GM12872 (cell line): ENCODE data around the gene ATP6V0A1.

Source experiments
- TF ChIP-seq, protein P1 (sequence below): IDR thresholded peaks from 3 replicates; pipeline ENCODE4 v1.5.1; 2011; ENCODE audit warnings: low read depth, mild to moderate bottlenecking, low read length, moderate library complexity; ENCODE audit not compliant: insufficient read depth

The ATP6V0A1 gene

DNA sequence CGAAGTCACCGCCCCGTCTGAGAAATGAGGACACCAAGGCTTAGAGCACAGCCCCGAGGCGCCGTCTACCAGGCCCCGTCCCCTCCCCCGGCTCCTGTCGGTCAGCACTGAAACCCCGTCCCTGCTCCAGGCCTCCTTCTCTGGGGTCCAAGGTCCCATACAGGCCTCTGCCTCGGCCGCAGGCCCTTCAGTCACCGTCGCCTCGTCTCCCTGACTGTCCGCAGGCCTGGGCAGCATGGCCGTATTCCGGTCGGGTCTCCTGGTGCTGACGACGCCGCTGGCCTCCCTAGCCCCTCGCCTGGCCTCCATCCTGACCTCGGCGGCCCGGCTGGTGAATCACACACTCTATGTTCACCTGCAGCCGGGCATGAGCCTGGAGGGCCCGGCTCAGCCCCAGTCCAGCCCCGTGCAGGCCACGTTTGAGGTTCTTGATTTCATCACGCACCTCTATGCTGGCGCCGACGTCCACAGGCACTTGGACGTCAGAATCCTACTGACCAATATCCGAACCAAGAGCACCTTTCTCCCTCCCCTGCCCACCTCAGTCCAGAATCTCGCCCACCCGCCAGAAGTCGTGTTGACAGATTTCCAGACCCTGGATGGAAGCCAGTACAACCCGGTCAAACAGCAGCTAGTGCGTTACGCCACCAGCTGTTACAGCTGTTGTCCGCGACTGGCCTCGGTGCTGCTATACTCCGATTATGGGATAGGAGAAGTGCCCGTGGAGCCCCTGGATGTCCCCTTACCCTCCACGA lies 103.9 kb downstream of the ATP6V0A1 start:
- TF ChIP-seq, protein P1, sequence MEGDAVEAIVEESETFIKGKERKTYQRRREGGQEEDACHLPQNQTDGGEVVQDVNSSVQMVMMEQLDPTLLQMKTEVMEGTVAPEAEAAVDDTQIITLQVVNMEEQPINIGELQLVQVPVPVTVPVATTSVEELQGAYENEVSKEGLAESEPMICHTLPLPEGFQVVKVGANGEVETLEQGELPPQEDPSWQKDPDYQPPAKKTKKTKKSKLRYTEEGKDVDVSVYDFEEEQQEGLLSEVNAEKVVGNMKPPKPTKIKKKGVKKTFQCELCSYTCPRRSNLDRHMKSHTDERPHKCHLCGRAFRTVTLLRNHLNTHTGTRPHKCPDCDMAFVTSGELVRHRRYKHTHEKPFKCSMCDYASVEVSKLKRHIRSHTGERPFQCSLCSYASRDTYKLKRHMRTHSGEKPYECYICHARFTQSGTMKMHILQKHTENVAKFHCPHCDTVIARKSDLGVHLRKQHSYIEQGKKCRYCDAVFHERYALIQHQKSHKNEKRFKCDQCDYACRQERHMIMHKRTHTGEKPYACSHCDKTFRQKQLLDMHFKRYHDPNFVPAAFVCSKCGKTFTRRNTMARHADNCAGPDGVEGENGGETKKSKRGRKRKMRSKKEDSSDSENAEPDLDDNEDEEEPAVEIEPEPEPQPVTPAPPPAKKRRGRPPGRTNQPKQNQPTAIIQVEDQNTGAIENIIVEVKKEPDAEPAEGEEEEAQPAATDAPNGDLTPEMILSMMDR, result no peak

DNA sequence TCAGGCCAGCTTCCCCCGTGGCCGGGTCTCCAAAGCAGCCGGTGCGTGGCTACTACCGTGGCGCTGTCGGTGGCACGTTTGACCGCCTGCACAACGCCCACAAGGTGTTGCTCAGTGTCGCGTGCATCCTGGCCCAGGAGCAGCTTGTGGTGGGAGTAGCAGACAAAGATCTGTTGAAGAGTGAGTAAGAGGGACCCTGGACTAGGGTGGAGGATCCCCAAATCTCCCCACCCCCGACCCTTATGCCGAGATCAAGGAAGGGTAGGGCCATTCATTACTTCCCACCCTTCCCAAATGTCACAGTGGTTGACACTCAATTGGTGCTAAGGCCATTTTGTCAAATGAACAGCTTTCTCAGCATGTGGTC lies 104.4 kb downstream of the ATP6V0A1 start:
- TF ChIP-seq, protein P1, result no peak

DNA sequence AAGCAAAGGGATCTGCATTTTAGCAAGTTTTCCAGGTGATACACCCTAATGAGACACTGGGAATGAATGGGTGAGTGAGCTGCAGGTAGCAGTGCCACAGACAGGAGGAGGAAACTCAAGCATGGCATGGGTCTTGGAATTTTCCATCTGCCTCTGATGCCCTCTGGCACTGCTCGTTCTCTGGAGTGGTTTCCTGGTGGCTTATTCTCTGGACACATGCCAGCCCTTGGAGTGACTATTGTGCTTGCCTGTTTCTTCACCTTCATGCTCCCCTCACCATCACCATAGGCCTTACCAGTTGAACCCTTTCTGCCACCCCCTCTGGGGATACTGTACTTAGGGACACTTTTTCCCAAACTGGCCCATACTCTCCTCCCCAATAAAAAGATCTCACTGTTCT lies 104.9 kb downstream of the ATP6V0A1 start:
- TF ChIP-seq, protein P1, result no peak

DNA sequence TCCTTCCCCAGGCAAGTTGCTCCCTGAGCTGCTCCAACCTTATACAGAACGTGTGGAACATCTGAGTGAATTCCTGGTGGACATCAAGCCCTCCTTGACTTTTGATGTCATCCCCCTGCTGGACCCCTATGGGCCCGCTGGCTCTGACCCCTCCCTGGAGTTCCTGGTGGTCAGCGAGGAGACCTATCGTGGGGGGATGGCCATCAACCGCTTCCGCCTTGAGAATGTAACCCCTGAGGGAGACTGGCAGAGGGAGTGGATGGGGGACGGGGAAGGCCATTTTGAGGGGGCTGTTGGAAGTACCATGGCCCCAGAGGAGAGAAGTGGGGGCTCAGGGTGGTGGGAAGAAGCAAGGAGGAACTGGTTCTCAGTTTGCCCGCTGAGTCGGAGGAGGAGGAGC lies 105.3 kb downstream of the ATP6V0A1 start:
- TF ChIP-seq, protein P1, result no peak

DNA sequence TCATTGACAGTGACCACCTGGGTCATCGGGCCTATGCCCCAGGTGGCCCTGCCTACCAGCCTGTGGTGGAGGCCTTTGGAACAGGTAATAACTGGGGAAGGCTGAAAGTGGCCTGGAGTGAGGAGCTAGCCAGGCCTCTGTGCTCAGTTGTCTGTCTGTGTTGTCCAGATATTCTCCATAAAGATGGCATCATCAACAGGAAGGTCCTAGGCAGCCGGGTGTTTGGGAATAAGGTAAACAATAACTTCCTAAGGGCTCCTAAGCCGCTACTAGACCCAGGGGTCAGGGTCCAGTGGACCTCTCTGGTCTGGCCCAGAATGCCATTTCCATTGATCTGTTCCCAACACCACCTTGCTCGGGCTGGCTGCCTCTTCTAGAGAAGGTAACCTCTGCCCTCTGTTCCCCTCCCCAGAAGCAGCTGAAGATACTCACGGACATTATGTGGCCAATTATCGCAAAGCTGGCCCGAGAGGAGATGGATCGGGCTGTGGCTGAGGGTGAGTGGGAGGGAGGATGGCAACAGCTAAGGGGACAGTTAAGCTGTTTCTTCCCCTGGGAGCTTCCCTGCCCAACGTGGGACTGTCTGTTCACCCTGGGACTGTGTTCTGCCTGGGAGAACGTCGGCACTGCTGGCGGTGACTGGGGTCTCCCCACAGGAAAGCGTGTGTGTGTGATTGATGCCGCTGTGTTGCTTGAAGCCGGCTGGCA lies 106.3 kb downstream of the ATP6V0A1 start:
- TF ChIP-seq, protein P1, result no peak

DNA sequence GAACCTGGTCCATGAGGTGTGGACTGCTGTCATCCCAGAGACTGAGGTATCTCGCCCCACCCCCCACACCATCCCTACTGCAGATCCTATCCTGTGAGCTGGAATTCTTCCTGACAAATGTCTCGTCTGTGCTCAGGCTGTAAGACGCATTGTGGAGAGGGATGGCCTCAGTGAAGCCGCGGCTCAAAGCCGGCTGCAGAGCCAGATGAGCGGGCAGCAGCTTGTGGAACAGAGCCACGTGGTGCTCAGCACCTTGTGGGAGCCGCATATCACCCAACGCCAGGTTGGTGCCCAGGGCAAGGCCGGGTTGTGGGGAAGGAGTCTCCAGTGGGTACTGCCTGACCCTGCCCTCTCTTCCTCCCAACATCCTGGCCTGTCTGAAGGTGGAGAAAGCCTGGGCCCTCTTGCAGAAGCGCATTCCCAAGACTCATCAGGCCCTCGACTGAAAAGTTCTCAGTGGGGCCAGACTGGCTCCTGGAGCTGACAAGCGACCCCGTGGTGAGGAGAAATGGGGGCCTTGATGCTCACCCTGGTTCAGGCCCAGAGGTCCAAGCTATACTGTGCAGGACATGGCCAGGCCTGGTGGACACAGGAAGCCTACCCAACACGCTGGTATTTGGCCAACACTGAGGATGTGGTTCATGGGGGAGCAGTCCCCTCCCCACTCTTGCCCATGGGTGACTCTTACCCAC lies 107.0 kb downstream of the ATP6V0A1 start:
- TF ChIP-seq, protein P1, result no peak

DNA sequence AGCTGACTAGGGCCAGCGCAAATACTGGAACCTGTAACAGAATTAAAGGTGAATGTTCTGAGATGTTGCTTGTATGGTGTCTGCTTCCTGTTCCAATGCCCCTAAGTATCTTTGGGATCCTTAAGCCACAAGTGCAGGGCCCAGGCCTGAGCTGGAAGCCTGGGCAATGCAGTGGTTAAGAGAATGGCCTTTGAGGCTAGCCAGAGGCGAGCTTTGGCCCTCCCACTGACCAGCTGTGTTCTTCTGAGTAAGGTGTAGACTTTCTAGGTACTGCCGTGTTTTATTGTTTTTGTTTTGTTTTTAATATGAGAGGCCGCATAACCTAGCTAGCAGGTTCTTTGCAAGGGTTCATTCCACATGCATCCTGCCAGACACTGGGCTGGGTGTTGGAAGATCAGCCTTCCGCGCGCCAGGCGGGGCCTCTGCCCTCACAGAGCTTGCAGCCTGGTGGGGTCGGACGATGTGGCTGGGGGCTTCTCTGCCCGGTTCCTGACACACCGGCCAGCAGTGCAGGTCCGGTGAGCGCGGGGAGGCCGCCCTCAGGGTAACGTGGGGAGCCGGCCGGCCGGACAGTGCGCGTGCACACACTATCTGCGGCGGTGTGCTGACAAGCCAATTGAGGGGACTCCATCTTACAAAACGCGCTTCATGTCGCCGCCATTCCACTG lies 107.7 kb downstream of the ATP6V0A1 start:
- TF ChIP-seq, protein P1, result no peak
